GM21390 (cell line): ENCODE measurements around the gene EEF1A2.
"Not testable (repeated sequence)": the region's sequence is repeated elsewhere in the genome, so short reads cannot be mapped to it uniquely, and the experiment has no call there.

Experiments
- ATAC-seq: cut with Tn5 transposase; IDR thresholded peaks from one replicate; pipeline ENCODE4 v1.9.1; 2021; ENCODE audit not compliant: unreplicated experiment

EEF1A2 gene

DNA sequence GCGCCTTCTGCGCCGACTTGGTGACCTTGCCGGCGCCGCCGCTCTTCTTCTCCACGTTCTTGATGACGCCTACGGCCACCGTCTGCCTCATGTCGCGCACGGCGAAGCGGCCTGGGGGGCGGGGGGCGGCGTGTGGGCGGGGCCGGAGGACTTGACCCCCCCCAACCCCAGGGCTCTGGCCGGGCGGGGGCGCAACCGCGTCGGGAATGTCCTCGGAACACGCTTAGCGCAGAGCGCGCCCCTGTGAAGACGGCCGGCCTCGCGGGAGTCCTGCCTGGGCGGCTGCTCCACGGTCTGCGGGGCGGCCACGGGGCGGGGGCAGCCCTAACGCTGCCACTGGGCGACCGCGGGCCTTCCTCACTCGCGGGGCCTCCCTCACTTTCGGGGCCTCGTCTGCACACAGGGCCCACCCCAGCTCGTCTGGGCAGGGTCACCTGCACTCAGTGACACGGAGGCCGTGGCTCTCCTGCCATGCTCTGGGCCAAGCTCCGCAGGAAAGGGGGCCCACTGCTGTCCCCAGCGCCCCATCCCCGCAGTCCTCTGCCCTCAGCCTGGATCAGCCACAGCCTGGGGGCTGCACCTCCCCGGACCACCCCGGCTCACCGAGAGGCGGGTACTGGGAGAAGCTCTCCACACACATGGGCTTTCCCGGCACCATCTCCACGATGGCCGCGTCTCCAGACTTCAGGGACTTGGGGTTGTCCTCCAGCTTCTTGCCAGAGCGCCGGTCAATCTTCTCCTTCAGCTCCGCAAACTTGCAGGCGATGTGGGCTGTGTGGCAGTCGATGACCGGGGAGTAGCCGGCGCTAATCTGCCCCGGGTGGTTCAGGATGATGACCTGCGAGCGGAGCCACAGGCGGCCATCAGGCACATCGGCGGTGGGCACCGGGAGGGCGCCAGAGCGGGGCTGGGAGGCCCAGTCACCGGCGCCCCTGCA is 10.3 kb downstream of the EEF1A2 start:
- no peak for ATAC-seq

DNA sequence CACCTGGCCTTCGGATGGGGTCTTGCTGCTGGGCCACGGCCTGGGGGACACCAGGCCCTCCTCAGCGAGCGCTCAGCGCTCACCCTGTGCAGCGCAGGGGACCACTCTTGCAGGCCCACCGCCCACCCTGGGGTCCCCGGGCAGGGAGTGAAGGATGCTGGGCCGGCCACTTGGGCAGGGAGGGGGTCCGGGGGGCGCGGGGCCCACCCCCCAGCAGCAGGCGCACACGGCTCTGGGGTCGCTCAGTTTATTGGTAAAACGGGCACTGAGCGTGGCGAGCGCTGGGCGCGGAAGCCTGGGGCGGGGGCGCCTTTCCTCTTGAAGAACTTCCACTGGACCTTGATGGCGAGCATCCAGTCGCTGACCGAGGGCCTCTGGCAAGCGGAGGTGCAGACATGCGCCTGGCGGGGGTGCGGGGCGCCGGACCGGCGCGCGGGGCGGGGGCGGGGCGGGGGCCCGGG is 11.1 kb downstream of the EEF1A2 start:
- ATAC-seq: no peak

DNA sequence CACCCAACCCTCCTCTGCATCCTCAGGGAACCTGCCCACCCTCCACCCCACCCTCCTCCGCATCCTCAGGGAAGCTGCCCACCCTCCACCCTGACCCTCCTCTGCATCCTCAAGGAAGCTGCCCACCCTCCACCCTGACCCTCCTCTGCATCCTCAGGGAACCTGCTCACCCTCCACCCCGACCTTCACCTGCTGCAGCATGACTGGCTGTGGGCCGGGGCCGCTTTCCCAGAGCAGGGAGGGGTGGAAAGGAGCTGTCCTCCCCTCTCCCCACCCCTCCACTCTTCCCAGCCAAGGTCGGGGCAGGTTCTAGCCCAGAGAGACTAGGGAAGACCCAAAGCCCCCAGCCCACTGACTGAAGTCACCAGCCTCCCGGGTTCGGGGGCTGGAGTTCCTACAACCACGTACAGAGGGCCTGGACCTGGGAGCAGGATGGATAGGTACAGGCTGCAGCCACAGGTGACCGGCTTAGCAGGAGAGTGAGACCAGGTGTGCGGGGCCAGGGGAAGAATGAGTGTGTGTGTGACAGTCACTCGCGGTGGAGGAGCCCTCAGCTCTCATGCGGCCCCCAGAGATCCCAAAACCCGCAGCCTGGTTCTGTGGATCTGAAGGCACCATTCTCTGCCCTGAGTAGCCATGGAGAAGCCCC is 11.6 kb downstream of the EEF1A2 start:
- ATAC-seq: no peak

DNA sequence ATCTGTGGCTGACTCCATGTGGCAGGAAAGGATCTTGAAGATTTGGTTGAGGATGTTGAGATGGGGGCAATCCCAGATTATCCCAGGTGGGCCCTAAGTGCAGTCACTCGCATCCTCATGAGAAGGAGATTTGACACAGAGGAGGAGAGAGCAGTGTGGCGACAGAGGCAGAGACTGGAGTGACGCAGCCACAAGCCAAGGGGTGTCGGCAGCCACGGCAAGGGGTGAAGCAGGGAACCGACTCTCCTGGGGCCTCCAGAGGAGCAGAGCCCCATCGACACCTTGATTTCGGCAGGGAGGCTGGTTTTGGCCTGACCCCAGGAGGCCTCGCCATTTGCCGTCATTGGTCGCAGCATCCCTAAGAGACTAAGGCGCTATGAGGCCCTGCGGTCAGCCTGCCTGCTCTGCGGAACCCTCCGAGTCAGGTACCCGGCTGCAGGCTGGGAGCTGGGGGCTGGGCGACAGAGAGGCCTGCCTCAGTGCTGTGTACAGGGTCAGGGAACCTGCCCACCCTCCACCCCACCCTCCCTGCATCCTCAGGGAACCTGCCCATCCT is 12.5 kb downstream of the EEF1A2 start:
- ATAC-seq: no peak

DNA sequence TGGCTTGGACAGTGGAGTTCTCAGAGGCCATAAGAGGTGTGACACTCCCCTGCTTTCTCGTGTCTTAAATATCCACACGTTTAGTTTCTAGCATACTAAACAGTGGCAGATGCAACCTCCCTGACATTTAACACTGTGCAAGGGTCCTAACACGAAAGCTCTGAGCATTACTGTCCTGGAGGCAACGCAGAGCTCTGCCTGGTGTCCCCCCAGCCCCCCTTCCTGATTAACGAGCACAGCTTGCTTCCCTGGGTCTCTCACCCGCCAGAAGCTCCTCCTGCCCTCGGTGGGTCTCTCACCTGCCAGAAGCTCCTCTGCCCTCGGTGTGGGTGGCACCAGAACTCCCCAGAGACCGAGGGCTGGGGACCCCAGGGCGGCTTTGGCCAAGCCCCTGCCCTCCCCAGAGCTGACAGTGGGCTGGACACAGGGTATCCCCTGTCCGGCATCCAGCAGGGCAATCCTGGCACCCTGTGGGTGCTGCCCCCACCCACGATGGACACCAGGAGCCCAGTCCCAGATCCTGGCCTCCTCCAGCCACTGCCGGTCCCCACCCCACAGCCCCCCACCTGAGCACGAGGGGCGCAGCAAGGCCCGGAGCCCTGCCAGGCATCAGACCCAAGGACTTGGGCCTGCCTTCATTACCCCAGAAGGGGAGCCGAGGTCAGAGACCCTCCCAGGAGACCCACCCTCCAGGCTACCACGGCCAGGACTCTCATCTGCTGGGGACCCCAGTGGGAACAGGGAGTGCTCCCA is 14.1 kb downstream of the EEF1A2 start:
- ATAC-seq: no peak

DNA sequence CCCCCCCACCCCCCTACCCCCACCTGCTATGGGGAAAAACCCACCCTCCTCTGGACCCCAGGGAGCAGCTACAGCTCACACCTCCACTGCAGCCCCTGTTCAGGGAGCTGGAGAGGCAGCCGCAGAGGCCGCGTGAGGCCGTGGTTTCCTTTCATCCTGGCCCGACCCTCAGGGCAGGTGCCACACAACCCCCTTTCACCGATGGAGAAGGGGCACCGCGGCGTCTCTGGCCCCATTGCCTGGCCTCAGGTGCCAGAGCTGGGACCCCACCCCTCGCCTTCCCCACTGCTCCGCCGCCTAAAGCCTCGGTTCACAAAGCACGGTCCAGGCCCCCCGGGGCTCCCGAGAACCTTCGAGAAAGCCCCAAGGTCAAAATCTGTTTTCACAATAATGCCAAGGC is 14.6 kb downstream of the EEF1A2 start:
- ATAC-seq: no peak

DNA sequence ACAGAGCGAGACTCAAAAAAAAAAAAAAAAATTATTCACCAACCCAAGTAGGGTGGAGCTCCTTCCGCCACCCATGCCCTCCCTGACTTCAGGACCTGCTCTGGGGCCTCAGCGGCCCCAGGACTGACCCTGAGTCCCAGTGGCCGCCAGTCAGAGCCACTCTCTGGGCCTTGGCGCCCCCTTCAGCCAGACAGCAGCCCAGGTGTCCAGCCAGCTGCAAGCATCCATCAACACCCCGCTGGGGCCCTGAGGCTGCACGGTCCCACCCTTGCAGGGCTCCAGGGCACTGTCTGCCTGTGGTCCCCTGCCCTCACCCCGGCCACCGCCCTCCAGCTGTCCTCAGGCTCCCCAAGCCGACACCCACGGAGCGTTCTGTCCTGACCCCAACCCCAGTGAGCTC is 15.0 kb downstream of the EEF1A2 start:
- no peak for ATAC-seq

DNA sequence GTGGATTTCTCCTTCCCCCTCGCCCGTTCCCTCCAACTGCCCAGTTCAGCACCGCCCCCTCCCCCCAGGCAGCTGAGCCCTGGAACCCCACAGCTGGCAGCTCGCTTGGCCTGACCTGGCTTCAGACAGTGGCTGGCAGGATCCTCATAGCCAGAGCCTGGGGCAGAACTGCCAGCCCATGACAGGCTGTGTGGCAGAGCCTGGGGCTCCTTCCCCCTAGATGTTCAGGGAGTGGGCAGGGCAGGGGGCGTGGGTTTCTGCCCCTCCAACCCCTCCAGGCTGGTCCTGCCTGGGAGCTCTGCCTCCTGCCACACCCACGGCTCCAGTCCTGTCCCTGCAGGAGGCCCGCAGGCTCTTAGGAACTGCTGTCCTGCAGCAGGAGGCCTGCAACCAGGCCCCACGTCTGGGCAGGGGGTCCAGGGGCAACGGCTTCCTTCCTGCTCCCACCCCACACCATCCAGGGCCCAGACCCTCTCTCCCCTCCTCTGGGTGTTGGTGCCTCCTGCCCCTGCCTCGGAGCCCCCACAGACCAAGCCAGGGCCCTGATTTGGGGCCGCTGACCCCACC is 16.8 kb downstream of the EEF1A2 start:
- no peak for ATAC-seq

DNA sequence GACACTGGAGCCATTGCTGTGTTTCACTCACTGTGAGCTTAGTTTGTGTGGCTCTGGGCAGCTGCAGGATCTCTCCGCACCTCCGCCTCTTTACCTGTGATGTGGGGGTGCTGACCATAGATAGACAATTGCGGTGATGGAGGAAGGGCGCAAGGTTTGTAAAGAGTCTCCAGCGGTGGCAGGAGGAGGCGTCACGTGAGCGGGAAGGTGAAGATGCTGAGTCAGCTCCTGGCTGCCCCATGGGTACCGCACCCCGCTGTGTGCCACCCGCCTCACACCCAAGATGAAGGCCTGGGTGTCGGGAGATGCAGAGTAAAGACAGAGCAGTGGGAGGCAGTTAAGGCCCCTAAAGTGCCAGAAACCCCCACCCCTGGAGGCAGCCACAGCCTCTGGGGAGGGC is 17.4 kb downstream of the EEF1A2 start:
- ATAC-seq: no peak

DNA sequence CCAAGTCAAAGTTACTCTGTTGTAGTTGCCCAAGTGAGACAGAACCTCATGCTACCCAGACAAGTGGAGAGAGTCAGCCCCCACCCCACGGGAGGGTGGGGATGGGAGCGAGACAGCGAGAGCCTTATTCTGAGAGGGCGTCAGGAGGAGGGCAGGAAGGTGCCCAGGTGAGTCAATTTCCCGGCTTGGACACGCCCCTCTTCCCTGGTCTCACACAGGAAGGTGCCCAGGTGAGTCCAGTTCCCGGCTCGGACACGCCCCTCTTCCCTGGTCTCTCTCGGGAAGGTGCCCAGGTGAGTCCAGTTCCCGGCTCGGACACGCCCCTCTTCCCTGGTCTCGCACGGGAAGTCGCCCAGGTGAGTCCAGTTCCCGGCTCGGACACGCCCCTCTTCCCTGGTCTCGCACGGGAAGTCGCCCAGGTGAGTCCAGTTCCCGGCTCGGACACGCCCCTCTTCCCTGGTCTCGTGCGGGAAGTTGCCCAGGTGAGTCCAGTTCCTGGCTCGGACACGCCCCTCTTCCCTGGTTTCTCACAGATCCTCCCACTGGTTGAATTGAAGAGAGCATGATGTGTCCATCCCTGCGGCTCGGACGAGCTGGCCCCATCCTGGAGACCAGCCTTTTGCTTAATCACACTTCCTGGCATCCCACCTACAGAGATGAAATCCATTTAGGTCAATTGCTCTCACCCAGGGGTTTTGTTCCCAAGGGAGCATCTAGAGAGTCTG is 19.0 kb downstream of the EEF1A2 start:
- ATAC-seq: not testable (repeated sequence)

DNA sequence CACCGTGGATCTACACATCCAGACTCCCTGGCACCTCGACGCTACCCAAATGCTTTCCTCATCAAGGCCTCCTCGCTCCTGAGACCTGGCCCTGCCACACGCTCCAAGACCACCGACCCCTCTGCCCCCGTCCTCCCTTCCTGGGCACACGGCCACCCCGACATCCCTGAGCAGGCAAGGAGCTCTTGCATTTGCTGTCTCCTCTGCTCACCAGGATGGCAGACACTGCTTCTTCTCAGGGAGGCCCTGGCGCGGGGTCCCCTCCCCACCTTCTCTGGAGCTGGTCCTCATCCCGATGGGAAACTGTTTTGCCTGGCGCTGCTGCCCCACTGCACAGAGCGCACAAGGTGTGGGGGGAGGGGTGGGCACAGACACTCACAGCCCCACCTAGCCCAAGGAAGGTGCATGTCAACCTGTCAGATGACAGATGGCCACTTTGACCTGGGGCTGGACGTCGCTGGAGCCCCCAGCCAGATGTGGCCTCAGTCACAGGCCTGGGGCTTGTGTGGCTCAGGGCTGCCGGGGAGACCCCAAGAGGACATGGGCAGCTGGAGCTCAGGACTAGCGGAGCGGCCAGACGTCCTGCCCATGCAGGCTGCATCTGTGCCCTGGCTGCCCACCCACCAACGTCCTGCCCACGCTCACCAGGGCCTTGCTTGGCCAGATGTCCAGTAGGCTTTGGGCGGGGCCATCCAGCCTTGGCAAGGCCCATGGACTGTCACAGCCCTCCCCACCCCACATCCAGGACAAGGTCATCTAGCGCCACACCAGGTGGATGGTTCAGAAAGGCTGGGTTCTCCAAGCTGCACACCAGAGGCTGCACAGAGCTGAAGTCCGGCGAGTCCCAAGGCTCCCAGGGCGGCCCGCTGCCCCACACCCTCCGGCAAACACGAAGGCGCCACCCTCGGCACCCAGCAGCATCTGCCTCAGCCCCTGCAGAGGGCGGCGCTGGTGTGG is 20.3 kb downstream of the EEF1A2 start:
- no peak for ATAC-seq

DNA sequence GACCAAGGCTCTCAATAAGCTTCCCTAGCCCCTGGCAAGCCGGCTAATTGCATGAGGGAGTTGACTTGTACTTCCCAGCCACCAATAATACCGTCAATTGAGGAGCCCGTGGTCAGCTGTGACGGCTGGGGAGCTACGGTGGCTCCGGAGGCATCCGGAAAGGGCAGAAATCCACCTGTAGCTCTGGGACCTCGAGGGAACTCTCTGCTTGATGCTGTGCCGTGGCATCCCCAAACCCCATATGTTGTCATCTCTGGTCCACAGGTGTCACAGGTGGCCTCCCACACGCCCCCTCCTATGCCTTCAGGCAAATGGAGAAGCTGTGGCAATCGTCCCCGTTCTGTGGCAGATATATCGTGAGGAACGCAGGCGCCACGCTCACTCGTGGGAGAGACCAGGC is 20.9 kb downstream of the EEF1A2 start:
- no peak for ATAC-seq

DNA sequence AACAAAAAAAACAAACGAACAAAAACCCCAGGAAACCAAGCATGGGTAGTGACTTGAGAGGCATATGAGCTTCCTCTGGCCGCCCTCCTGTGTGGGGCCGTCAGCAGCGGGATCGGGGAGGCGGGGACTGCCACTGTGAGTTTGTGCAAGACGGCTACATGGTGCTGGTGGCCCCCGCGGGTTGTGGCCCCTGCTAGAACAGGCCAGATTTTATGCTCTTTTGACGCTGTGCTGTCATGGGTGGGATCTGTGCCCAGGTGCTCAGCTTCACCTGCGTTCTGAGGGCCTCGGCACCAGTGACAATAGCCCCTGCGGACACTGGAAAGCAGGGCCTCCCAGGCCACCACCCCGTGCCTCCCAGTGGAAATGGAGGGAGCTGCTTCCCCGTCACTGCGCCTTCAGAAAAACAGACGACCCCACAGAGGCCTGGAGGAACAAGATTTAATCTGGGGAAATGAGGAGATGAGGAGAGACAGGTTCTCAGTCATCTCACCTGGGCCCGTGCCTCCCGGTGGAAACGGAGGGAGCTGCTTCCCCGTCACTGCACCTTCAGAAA is 21.7 kb downstream of the EEF1A2 start:
- no peak for ATAC-seq

DNA sequence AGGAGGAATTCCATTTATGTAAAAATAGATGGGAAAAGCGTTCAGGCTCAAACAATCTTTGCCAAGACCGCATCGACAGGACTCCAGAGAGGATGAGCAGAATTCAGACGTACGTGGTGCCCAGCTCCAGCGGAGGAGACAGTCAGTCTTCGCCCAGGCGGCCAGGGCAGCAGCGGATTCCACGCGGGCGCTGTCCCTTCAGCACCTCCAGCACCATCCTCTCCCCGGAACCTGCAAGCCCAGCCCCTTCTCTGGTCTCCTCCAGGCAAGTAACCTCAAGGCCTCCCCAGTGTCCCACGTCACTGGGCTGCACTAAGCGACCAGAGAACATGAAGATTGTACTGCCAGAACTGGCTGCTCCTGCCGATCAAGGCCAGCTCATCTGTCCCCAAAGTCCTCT is 23.7 kb downstream of the EEF1A2 start:
- no peak for ATAC-seq

DNA sequence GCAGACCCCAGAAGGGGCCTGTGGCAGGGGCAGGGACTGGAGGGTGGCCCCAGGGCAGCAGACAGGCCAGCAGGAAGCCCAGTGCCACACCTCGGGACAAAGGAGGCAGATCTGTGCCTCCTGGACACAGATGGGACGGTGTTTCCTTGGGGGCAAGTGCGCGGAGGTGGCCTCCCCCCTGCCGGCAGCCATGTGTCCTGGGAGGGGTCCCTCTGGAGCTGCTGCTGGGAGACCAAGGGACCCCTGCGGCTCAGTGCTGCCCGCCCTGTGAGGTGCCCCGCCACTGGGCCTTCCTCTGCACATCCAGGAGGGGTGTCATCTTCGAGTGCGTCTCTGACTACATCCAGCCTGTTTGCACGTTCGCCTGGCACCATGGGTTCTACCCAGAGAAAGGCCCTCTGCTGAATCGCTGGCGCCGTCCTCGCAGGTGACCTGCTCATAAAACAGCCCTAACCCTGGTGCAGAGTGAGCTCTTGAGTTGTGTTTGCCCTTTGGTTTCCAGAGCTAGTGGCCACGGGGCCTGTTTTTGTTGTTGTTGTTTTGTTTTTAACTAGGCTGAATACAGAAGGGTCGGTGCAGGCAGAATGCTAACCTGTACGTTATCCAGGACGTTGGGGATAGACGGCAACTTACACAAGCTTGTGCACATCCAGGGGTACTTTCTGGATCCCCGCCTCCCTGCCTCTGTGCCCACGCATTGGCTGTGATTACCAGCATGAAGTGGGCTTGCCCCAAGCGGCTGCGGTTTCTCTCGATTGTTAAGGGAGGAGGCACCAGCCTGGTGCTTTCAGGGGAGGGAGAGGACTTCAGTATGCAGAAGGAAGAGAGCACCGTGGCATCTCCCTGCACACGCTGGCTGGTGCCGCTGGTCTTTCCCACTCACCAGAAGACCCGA is 25.1 kb downstream of the EEF1A2 start:
- ATAC-seq: no peak

DNA sequence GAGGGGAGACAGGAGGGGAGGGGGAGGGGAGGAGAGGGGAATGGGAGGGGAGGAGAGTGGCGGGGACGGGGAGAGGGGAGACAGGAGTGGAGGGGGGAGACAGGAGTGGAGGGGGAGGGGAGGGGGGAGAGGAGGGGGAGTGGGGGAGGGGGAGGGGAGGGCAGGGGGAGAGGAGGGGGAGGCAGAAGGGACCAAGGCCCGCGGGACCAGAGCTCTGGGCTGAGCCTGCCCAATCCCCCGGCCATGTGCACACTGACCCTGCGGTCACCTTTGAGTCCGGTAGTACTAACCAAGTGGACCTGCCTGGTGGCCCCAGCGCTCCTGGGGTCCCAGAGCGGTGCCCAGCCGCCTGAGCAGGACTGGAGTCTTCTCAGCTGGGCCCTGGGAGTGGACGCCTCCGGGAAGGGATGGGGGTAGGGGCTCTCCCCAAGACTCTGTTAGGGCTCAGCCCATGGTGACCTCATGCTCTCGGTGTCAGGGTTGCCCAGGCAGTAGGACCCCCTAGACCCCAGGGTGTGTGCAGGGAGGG is 26.0 kb downstream of the EEF1A2 start:
- ATAC-seq: no peak

DNA sequence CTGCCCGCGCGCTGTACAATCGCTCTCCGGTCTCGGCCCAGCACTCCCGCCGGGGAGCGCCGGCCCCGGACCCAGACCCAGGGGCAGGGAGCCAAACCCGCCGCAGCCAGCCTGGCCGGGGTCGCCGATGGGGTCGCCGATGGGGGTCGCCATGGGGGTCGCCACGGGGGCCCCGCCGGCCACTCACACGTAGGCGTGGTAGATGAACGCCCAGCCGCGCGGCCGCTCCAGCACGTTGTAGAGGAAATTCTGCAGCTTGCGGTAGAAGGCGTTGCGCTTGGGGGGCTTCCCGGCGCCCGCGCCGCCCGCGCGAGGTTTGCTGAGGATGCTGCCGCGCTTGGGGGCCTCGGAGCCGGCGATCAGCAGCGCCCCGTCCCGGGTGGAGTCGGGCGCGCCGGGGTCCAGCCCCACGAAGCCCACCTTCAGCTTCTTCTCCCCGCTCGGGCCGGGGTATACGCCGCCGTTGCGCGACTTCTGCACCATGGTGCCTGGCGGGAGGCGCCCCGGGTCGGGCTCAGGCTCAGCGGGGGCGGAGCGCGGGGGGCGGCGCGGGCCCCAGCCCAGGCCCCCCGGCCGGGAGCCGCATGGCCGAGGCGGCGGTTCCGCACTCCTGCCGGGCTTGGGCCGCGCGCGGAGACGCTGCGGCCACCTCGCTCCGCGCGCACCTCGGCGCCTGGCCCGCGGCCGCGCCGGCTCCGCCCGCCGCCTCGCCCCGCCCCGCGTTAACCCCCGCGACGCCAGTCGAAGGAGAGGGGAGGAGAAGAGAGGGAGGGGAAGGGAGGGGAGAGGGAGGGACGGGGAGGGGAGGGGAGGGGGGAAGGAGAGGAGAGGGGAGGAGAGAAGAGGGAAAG is 26.7 kb downstream of the EEF1A2 start, which contains the start of gene KCNQ2:
Gene KCNQ2 (minus strand): TSS at position 675 of the 851 bp plus-strand sequence. CDS start 192 bp downstream, at position 483.
- ATAC-seq: no peak
